ENCODE data around the gene STOML1.

The STOML1 gene

DNA sequence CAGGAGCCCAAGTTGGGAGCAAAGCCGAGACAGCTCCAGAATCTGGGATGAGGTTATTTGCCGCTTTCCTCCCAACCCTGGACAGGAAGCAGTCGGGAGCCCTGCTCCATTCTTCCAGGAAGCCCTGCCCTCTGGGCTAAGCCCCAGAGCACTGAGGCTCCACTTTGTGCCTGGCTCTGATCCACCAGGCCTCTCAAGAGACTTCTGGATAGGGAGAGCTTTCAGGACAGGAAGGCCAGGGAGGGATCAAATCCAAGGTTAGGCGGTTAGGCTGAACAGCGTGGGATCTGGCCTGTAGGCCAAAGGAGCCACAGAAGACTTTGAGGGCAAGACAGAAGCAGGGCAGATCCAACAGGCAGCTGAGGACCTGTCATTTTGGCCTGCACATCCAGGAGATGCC, 835 bp downstream of the STOML1 start:
- H3K79me2 ChIP-seq (ENCODE audit: insufficient read depth, low read length): 0 out of 2 replicates have a peak, but pooled peaks cover 5% of the 10 kb centered on the region
- H3K9ac ChIP-seq (ENCODE audit: low read length): peak overlapping the region; percentile 68
- H3F3A ChIP-seq (ENCODE audit: insufficient read depth, low read length): no peaks in the 10 kb centered on the region
- H3K36me3 ChIP-seq (ENCODE audit: insufficient read depth, low read length): no peaks in the 10 kb centered on the region
- H3K27me3 ChIP-seq (ENCODE audit: insufficient read depth, low read length): no peaks in the 10 kb centered on the region
- H3K27ac ChIP-seq (ENCODE audit: low read depth, low read length, poor library complexity, severe bottlenecking): no peak overlapping the region
- H4K20me1 ChIP-seq (ENCODE audit: insufficient read depth, low read length): no peaks in the 10 kb centered on the region
- H3K9me3 ChIP-seq (ENCODE audit: low read length): no peaks in the 10 kb centered on the region
- H2AFZ ChIP-seq (ENCODE audit: low read length): no peak overlapping the region
- H3K4me2 ChIP-seq (ENCODE audit: low read length): peak overlapping the region; percentile 87
- TF ChIP-seq CTCF (IDR thresholded peaks at IDR 0.05; ENCODE audit: low read length): no peak
- TF ChIP-seq EZH2 (IDR thresholded peaks at IDR 0.05; ENCODE audit: borderline replicate concordance, low read length): no peak
- peaks cover 40% of the 10 kb centered on the region for H3K4me1 ChIP-seq (ENCODE audit: insufficient read depth, low read length, severe bottlenecking)
- H3K4me3 ChIP-seq (ENCODE audit: low read depth, low read length, poor library complexity, severe bottlenecking): peak overlapping the region; percentile 68
- H3K9me2 ChIP-seq (ENCODE audit: low read depth, low read length): no peaks in the 10 kb centered on the region

DNA sequence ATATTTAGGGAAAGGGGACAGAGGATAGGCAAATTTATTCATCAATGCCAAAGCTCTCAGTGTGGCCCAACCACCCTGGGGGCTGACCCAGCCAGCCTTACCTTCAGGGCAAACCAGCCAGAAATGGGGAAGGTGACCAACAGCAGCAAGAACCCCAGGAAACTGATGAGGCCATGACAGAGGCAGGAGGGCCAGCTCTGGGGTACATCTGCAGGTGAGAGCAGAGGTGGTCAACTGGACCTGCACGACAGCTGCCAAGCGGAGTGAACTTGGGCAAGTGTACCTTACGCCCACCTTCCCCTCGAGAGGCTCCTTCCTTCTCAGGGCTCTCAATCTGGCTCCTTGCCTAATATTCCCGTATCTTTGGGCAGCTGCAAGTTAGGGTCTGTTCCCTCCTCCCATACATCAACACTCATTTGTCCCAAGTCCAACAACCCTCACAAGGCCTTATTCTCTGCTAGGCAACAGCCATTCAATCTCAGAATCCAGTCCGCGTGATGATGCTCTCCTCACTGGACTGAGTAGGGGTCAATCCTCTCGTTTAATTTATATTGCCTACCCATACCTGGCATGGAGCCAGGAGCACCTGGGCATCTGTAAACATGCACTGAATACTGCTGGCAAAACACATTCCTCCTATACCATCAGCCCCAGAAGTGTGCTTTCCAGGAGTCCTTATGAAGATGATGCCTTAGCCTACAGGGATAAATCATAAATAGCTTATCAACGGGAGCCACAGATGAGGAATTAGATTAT, 1.7 kb downstream of the STOML1 start:
- Histone ChIP-seq H3K27ac (ENCODE audit: low read depth, low read length, poor library complexity, severe bottlenecking) (no peak overlapping the region), H3K9ac (ENCODE audit: low read length) (no peak overlapping the region), H3K4me1 (ENCODE audit: insufficient read depth, low read length, severe bottlenecking) (peaks cover 31% of the 10 kb centered on the region), H3K36me3 (ENCODE audit: insufficient read depth, low read length) (peaks cover 2% of the 10 kb centered on the region; the same call in 1 of the 2 replicates), H3F3A (ENCODE audit: insufficient read depth, low read length) (no peaks in the 10 kb centered on the region), H3K9me2 (ENCODE audit: low read depth, low read length) (no peaks in the 10 kb centered on the region), H3K79me2 (ENCODE audit: insufficient read depth, low read length) (0 out of 2 replicates have a peak, but pooled peaks cover 4% of the 10 kb centered on the region), H2AFZ (ENCODE audit: low read length) (no peak overlapping the region), H4K20me1 (ENCODE audit: insufficient read depth, low read length) (no peaks in the 10 kb centered on the region), H3K9me3 (ENCODE audit: low read length) (no peaks in the 10 kb centered on the region), H3K27me3 (ENCODE audit: insufficient read depth, low read length) (no peaks in the 10 kb centered on the region), H3K4me2 (ENCODE audit: low read length) (peak overlapping the region; percentile 87; the same call in 1 of the 2 replicates), H3K4me3 (ENCODE audit: low read depth, low read length, poor library complexity, severe bottlenecking) (no peak overlapping the region)
- TF ChIP-seq EZH2 (IDR thresholded peaks at IDR 0.05; ENCODE audit: borderline replicate concordance, low read length): no peak
- TF ChIP-seq CTCF (IDR thresholded peaks at IDR 0.05; ENCODE audit: low read length): no peak

GRCh38 chr15:73989001-73989798, 2.9 kb downstream of the STOML1 start:
- Histone ChIP-seq H3K9ac (ENCODE audit: low read length) (no peak overlapping the region), H3K27me3 (ENCODE audit: insufficient read depth, low read length) (no peaks in the 10 kb centered on the region), H3K4me3 (ENCODE audit: low read depth, low read length, poor library complexity, severe bottlenecking) (no peak overlapping the region), H3F3A (ENCODE audit: insufficient read depth, low read length) (no peaks in the 10 kb centered on the region), H3K4me1 (ENCODE audit: insufficient read depth, low read length, severe bottlenecking) (peaks cover 28% of the 10 kb centered on the region), H3K79me2 (ENCODE audit: insufficient read depth, low read length) (no peaks in the 10 kb centered on the region), H3K9me2 (ENCODE audit: low read depth, low read length) (no peaks in the 10 kb centered on the region), H3K36me3 (ENCODE audit: insufficient read depth, low read length) (peaks cover 6% of the 10 kb centered on the region; the same call in 1 of the 2 replicates), H4K20me1 (ENCODE audit: insufficient read depth, low read length) (no peaks in the 10 kb centered on the region), H2AFZ (ENCODE audit: low read length) (no peak overlapping the region), H3K9me3 (ENCODE audit: low read length) (no peaks in the 10 kb centered on the region), H3K4me2 (ENCODE audit: low read length) (no peak overlapping the region), H3K27ac (ENCODE audit: low read depth, low read length, poor library complexity, severe bottlenecking) (no peak overlapping the region)
- no peak for TF ChIP-seq EZH2 (IDR thresholded peaks at IDR 0.05; ENCODE audit: borderline replicate concordance, low read length)
- no peak for TF ChIP-seq CTCF (IDR thresholded peaks at IDR 0.05; ENCODE audit: low read length)
